Breast epithelium (tissue), 4 donors: ENCODE measurements around the gene IFIT3. TPM values are rescaled to one million over a fixed set of nuclear protein-coding genes. Genes with fewer than 3 reads are reported as not detected.
"Not testable (repeated sequence)": the region's sequence is repeated elsewhere in the genome, so short reads cannot be mapped to it uniquely, and the experiment has no call there.

Experiments used
- DNase-seq, 2 donors: peaks; one replicate each; pipeline ENCODE4 v3.0.0-alpha.2; 2019; ENCODE audit warnings: low spot score in 2 of 2
- H3K27ac ChIP-seq, 2 donors: fragments of 200-600 bp; sonication (generic) in 1 of 2; one replicate each; pipeline ENCODE4 v1.5.1; 2016 to 2019; ENCODE audit warnings: mild to moderate bottlenecking in 1 of 2
- H3K27me3 ChIP-seq, 2 donors: fragments of 200-600 bp; sonication (generic) in 1 of 2; one replicate each; pipeline versions ENCODE4 v1.5.1 to v1.6.0; 2017 to 2019; ENCODE audit warnings: control low read depth in 1 of 2, mild to moderate bottlenecking in 1 of 2
- H3K36me3 ChIP-seq: fragments of 200-600 bp; one replicate; pipeline ENCODE4 v1.5.1; 2019
- H3K4me1 ChIP-seq, 2 donors: fragments of 200-600 bp; sonication (generic); one replicate each; pipeline ENCODE4 v1.5.1; 2016 to 2019; ENCODE audit warnings: control low read depth in 1 of 2
- H3K4me3 ChIP-seq, 3 donors: fragments of 200-600 bp; sonication (generic); 1 replicate in 2 of 3; 2 replicates in 1 of 3; pipeline ENCODE4 v1.5.1; 2016 to 2019; ENCODE audit warnings: mild to moderate bottlenecking in 3 of 3, moderate library complexity in 2 of 3
- H3K9me3 ChIP-seq, 2 donors: fragments of 200-600 bp; sonication (generic) in 1 of 2; one replicate each; pipeline ENCODE4 v1.5.1; 2016 to 2019; ENCODE audit warnings: control low read depth in 1 of 2
- POLR2A ChIP-seq: fragments of 450-650 bp; IDR thresholded peaks from one replicate; pipeline ENCODE4 v1.6.1; 2016; ENCODE audit warnings: antibody characterized with exemption, mild to moderate bottlenecking, moderate library complexity
- POLR2AphosphoS5 ChIP-seq, 3 donors: sonication (generic); formaldehyde crosslinking; IDR thresholded peaks; one replicate each; pipeline ENCODE4 v1.6.1; 2017; ENCODE audit warnings: antibody characterized with exemption in 3 of 3
- intact Hi-C: fragments of 100-400 bp; cut with DNase I; formaldehyde crosslinking; loops from one replicate; pipeline ENCODE4 v1.15.1; 2023; ENCODE audit warnings: low total_unique reads
- total RNA-seq, 3 donors: library from RNA; depleted of rRNA; stranded (reverse); fragments of >200 nt; gene quantifications; one replicate each; pipeline ENCODE4 v1.1.0, GENCODE V29; 2016
- TF ChIP-seq, protein P1 (sequence below), 3 donors: fragments of 450-650 bp; IDR thresholded peaks; one replicate each; pipeline ENCODE4 v1.5.1; 2016 to 2017; ENCODE audit warnings: antibody characterized with exemption in 3 of 3, mild to moderate bottlenecking in 3 of 3, moderate library complexity in 3 of 3

Gene IFIT3
- total RNA-seq, 3 donors from 2014 or later = 8.2 to 10.4 (median 9.5) TPM

- H3K9me3 ChIP-seq = no peaks in the 10 kb centered on the region
- H3K27ac ChIP-seq = peak overlapping the region; percentile 8 to 85
- H3K36me3 ChIP-seq = no peaks in the 10 kb centered on the region
- H3K27me3 ChIP-seq = no peaks in the 10 kb centered on the region
- no peak overlapping the region for H3K4me3 ChIP-seq
- intact Hi-C loops = no loop called here
- TF ChIP-seq POLR2AphosphoS5 (IDR thresholded peaks at IDR 0.05) = no peak
- TF ChIP-seq POLR2A = no peak
- TF ChIP-seq, protein P1, sequence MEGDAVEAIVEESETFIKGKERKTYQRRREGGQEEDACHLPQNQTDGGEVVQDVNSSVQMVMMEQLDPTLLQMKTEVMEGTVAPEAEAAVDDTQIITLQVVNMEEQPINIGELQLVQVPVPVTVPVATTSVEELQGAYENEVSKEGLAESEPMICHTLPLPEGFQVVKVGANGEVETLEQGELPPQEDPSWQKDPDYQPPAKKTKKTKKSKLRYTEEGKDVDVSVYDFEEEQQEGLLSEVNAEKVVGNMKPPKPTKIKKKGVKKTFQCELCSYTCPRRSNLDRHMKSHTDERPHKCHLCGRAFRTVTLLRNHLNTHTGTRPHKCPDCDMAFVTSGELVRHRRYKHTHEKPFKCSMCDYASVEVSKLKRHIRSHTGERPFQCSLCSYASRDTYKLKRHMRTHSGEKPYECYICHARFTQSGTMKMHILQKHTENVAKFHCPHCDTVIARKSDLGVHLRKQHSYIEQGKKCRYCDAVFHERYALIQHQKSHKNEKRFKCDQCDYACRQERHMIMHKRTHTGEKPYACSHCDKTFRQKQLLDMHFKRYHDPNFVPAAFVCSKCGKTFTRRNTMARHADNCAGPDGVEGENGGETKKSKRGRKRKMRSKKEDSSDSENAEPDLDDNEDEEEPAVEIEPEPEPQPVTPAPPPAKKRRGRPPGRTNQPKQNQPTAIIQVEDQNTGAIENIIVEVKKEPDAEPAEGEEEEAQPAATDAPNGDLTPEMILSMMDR (IDR thresholded peaks at IDR 0.05) = no peak
- H3K4me1 ChIP-seq = peaks cover 10 to 11% of the 10 kb centered on the region in 2 donors
- DNase-seq = no peak
Observed at GRCh38 chr10:89330537-89331212, 2.9 kb downstream of the IFIT3 start.

DNA sequence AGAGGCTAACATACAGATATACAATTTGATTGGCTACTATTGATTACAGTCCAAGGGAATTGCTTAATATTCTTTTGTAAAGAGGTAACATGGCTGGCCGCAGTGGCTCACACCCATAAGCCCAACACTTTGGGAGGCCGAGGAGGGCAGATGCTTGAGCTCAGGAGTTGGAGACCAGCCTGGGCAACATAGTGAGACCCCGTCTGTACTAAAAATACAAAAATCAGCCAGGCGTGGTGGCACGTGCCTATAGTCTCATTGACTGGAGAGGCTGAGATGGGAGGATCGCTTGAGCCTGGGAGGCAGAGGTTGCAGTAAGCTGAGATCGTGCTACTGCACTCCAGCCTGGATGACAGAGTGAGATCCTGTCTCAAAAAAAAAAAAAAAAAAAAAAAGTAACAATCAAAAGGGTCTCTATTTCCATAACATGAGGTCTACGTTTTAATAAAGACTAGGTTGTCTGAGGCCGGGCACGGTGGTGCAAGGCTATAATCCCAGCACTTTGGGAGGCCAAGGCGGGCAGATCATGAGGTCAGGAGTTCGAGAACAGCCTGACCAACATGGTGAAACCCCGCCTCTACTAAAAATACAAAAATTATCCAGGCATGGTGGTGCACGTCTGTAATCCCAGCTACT lies 3.8 kb downstream of the IFIT3 start:
- H3K36me3 ChIP-seq, H3K27me3 ChIP-seq, intact Hi-C loops, H3K9me3 ChIP-seq, DNase-seq: not testable (repeated sequence)
- peaks cover 10 to 11% of the 10 kb centered on the region in 2 donors for H3K4me1 ChIP-seq
- H3K4me3 ChIP-seq = peak overlapping the region in 2 of 3 donors; percentile 33 to 62
- peak overlapping the region; percentile 15 to 85 for H3K27ac ChIP-seq

DNA sequence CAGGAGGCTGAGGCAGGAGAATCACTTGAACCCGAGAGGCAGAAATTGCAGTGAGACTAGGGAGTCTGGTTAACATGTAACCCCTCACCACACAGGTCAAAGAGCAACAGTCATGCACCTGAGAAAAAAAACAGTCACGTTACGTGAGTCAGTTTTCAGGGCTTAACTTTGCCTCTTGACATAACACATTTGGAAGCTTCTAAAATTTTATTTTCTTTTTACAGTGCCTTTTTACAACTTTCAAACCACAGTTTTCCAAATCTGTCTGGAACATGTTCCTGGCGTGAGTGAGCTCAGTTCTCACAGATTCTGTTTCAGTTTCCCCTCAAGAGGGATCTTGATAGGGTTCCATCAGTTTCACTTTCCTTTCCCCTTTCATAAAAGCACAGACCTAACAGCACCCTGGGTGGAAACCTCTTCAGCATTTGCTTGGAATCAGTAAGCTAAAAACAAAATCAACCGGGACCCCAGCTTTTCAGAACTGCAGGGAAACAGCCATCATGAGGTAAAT lies 4.4 kb downstream of the IFIT3 start:
- no peaks in the 10 kb centered on the region for H3K9me3 ChIP-seq
- H3K4me1 ChIP-seq = peaks cover 10 to 11% of the 10 kb centered on the region in 2 donors
- TF ChIP-seq, protein P1 (IDR thresholded peaks at IDR 0.05) = no peak
- TF ChIP-seq POLR2A = no peak
- TF ChIP-seq POLR2AphosphoS5 (IDR thresholded peaks at IDR 0.05) = no peak
- peak overlapping the region; percentile 31 to 62 (median 33) for H3K4me3 ChIP-seq
- H3K36me3 ChIP-seq = no peaks in the 10 kb centered on the region
- no peak for DNase-seq
- H3K27me3 ChIP-seq = no peaks in the 10 kb centered on the region
- peak overlapping the region; percentile 15 to 85 for H3K27ac ChIP-seq
- intact Hi-C loops = no loop called here

DNA sequence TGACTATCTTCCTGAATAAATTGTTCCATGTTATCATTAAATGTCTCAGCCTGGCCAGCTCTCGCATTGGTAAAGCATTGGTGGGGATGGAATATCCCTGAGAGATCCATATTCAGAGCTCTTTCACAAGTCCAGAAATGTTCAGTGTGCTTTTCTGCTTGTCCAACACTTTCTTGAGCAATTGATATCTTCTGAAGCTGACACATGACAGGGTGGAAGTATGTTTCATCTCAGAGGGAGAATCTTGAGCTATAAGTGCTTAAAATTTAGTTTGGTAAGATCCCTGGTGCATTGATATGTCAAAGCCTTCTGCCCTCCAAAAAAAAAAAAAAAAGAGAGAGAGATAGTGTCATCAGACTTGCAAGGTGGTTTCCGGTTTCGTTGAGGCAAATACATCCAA lies 7.4 kb downstream of the IFIT3 start:
- no peak overlapping the region for H3K27ac ChIP-seq
- peaks cover 10 to 11% of the 10 kb centered on the region in 2 donors for H3K4me1 ChIP-seq
- intact Hi-C loops = no loop called here

GRCh38 chr10:89336241-89336640 lies 8.4 kb downstream of the IFIT3 start:
- TF ChIP-seq, protein P1 (IDR thresholded peaks at IDR 0.05) = no peak
- TF ChIP-seq POLR2AphosphoS5 (IDR thresholded peaks at IDR 0.05) = no peak
- no peak for TF ChIP-seq POLR2A
- peaks cover 10 to 11% of the 10 kb centered on the region in 2 donors for H3K4me1 ChIP-seq
- no peaks in the 10 kb centered on the region for H3K27me3 ChIP-seq
- no peaks in the 10 kb centered on the region for H3K36me3 ChIP-seq
- H3K27ac ChIP-seq = no peak overlapping the region
- H3K4me3 ChIP-seq = no peak overlapping the region
- DNase-seq = no peak
- H3K9me3 ChIP-seq = no peaks in the 10 kb centered on the region
- intact Hi-C loops = no loop called here

More for the DNA sequence above, 7.4 kb downstream of the IFIT3 start:
- TF ChIP-seq, protein P1 (IDR thresholded peaks at IDR 0.05) = no peak
- no peak for TF ChIP-seq POLR2A
- no peak for TF ChIP-seq POLR2AphosphoS5 (IDR thresholded peaks at IDR 0.05)
- no peaks in the 10 kb centered on the region for H3K27me3 ChIP-seq
- no peak overlapping the region for H3K4me3 ChIP-seq
- H3K9me3 ChIP-seq = no peaks in the 10 kb centered on the region
- DNase-seq = no peak
- H3K36me3 ChIP-seq = no peaks in the 10 kb centered on the region
